ENCODE measurements around the gene MGME1. TPM values are rescaled to one million over a fixed set of nuclear protein-coding genes. Genes with fewer than 3 reads are reported as not detected.

MGME1 gene
- polyA plus RNA-seq, 1 donor, result 16.5 TPM

DNA sequence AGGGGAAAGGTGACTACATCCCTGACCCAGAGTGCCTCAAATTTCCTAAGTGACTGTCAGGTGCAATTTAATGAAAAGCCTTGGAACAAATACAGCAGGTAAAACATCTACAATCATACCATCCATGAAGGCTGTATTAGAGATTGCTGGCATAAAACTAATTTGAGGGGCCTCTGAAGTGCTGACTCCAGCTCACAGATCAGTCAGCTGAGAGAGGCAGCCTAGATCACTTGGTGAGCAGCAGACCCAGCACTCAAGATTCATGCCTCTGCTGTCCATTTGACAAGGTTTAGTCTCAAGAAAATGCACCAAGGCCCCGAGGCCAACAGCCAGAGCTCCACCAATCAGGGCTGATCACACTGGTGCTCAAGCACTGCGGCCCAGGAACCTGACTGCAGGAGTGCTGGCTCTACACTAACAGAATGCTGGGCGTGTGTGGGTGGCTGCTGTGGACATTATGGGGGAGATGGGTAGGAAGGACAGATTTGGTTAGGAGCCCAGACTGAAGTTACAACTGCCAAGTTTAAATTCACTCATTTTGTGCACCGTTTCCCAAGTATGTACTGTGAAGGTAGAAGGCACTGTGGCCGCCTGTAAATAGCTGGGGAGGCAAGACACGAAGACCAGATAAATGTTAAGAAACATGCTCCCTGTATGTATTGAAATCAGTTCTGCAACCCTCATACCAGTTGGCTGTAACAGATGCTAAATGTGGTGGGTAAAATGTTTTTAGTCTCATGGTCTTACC is 28.4 kb upstream of the MGME1 start:
- no peak for DNase-seq (ENCODE audit: low read depth)

DNA sequence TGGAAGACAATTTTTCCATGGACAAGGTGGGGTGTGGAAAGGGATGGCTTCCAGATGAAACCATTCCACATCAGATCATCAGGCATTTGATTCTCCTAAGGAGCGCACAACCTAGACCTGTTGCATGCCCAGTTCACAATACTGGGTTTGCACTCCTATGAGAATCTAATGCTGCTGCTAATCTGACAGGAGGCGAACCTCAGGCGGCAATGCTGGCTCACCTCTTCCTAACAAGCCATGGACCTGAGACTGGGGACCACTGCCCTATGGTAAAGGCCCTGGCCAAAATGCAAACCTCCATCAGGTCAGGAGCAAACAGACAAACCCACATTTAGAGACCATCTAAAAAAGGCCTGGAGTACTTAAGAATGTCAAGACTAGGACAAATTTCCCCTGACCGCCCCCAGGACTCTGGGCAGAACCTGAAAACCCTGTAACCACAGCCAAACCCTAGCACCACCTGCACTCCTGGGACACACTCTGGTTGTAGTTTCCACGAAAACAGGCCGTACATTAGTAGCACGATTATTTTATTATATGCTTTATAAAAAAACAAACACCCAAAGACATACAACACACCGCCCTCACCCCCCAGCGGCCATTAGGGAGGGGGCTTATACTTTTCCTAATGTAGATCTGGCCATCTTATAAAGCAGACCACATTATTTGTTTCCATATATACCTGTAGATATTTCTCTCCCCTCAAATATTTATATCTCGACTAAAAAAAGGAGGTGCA is 27.6 kb upstream of the MGME1 start:
- DNase-seq (ENCODE audit: low read depth), result no peak

DNA sequence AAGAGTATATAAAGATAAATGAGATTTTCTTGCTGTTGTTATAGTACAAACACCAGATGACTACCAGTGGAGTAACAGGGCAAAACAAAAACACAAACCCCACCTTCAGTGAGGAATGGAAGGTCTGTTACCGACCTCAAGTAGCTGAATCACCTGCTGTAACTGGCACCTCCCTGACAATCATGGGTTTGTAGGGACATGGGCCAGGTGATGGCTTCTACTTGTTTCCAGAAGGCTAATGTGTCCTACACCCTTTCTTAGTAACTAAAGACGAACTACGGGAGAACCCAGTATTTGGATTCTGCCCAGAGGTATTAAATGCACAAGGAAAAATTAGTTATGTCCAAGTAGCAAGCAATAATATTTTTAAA is 27.0 kb upstream of the MGME1 start:
- DNase-seq (ENCODE audit: low read depth), result no peak

DNA sequence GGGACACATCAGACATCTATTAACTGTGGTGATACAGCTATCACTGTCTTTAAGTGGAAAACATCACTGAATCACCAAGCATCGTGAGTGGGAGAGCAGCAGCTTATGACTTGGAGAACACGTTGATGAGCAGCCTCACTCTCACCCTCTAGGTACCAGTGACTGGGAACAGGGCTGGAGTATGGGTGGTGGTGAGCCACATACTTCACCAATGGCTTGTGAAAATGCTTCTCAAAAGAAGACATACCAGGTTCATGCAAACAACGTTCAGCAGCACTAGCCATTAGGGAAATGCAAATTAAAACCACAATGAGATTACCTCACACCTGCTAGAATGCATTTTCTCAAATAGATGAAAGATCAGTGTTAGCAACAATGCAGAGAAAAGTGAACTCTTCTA is 25.5 kb upstream of the MGME1 start:
- no peak for DNase-seq (ENCODE audit: low read depth)

DNA sequence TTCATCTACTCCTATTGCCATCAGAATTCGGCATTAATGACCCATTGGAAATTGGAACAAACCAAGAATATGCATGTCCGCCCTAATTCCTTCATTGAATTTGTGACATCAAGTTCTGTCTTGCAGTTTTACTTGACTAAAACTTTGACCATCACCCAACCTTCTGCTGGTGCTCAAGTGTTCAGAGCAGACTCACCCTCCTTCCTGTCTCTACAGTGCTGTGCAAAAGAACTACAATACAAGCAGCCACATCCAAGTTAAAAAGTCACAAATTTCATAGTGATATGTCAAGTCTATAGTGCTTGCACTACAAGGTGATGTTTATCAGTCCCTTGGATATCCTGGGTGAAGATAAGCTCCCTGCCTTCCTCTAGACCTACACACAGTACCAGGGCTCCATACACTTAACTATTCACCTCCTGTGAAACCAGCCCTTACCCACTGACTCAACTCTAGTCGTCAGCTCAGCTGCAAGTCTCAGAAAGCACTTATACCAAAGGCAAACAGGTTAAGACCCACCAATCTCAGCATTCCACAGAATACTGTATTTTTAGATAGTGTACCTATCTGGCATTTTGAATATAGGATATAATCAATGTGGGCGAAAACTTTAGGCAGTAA is 23.9 kb upstream of the MGME1 start:
- no peak for DNase-seq (ENCODE audit: low read depth)

DNA sequence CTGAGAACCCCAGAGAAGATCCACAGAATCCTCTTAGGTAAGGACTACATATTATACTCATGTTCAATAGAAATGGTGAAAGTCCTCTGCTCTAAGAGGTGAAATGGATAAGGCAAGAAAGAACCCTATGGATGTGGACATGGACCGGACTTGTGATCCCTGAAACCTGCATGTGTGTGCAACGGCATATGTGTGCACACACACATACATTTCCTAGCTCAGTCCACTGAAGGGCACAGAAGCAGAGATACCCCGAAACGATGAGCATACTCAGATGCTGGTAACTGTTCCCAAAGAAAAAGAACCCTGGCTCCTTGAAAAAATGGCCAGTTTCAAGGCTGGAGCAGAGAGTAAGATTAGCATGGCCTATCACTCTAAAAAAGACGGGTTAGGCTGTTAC is 22.8 kb upstream of the MGME1 start:
- DNase-seq (ENCODE audit: low read depth), result no peak

DNA sequence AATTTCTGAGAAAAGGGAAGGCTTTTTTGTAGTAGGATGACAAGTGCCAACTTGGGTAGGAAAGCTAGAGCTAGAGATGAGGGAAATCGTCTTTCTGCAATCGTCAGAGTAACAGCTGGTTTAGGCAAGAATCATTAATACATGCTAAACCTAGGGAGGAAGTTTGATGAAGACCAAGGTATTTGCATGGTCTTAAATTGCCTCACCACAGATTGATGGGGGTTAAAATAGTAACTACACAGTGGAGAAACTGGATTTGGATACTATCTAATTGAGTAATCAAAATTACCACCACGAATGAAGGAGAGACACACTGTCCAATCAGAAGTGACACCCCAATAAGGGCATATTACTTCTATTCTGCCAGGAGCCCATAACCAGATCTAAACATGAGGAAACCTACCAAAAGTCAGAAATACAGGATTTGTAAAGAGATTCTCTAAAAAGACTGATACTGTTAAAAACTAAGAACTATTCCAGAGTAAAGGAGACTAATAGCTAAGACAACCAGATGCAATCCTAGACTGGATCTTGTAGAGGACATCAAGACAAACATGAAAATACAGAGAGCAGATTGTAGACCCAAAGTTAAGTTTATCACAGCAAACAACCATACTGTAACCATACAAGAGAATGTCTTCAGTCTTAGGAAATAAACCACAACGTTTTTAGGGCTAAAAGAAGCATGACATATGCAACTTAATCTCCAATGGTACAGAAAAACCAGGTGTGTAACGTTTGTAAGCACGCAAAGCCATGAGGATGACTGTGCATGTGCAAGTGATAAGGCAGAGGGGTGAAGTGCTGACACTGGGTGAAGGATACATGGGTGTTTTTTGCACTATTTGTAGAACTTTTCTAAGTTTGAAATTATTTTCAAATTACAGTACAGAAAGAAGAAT is 22.0 kb upstream of the MGME1 start:
- DNase-seq (ENCODE audit: low read depth), result no peak

DNA sequence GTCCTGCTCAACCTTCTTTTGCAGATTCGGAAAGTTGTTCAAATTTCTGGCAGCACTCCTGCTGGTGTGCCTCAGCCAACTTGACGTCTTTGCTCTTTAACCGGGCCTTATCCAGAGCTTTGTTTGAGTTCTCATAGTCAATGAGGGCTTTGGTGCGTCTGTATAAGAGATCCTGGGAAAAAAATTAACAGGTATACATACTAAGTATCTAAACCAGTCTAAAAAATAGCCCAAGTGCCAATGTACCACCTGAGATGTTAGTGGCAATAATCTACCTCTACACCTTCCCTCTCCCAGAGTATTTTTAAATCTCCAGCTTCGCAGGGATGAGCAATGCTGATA is 21.4 kb upstream of the MGME1 start:
- DNase-seq (ENCODE audit: low read depth), result no peak

DNA sequence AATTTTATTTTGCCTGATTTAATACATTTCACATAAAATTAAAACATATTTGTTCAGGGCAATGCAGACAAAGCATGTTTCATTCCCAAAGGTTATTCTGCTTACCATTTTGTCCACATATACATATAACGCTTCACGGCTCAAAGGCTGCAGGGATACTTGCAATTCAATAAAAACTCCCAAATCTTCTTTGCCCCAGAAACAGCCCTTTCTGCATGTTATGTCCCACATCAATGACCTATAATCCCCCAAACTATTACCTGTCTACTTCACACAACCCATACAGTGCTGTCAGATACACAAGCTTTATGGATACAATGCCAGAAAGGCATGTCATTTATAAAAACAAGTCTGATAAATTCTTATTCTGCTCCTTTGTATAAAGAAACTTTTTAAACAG is 20.4 kb upstream of the MGME1 start:
- DNase-seq (ENCODE audit: low read depth), result no peak

DNA sequence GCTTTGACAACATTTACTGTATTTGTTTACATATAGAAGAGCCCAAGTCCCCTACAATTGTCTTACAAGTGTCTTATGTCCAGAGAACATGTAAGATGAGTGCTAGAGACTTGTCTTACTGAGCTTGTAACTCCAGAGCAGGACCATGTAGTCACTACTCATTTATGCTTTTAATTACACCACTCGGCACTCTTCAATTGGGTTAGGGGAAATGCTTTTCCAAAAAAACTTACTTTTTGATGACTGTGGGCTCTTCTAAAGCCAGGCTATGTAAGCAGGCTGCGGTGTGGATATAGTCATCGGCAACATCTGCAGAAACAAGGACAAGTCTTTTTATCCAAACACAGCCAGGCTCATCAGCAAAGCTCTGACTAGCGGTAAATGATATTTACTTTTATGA is 18.9 kb upstream of the MGME1 start:
- no peak for DNase-seq (ENCODE audit: low read depth)

DNA sequence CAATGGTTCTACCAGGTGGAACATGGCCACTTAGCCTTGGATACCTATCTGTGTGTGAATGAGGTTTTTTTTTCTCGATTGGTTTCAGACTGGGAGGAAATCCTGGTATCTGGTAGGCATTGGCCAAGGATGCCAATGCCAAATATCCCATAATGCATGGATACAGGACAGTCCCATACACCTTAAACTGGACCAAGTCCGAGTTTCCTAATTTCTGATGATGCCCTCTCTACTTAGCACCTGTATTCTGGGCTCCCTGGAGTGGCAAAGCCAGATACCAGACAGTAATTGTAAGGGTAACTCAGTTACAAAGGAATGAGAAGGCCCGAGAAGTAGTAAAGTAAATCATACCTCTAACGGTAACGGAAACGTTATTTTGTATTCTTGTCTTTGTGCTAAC is 18.1 kb upstream of the MGME1 start:
- DNase-seq (ENCODE audit: low read depth), result no peak

DNA sequence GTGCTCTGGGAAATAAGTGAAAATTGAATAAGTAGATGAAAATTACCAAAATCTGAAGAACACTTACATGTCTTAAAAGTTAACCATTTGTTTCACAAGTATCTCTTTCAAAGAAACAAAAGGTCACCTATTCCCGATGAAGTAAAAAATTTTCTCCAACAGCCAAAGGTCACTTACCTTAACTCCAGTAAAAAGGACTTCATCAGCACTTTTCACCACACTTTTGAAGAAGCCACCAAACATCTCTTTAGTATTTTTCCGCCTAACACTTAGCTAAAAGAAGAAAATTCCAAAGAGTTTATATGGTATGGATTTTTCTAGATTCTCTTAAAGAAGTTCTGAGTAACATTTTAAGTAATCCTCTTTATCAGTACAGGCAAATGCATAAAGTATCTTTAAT is 17.5 kb upstream of the MGME1 start:
- DNase-seq (ENCODE audit: low read depth), result no peak

DNA sequence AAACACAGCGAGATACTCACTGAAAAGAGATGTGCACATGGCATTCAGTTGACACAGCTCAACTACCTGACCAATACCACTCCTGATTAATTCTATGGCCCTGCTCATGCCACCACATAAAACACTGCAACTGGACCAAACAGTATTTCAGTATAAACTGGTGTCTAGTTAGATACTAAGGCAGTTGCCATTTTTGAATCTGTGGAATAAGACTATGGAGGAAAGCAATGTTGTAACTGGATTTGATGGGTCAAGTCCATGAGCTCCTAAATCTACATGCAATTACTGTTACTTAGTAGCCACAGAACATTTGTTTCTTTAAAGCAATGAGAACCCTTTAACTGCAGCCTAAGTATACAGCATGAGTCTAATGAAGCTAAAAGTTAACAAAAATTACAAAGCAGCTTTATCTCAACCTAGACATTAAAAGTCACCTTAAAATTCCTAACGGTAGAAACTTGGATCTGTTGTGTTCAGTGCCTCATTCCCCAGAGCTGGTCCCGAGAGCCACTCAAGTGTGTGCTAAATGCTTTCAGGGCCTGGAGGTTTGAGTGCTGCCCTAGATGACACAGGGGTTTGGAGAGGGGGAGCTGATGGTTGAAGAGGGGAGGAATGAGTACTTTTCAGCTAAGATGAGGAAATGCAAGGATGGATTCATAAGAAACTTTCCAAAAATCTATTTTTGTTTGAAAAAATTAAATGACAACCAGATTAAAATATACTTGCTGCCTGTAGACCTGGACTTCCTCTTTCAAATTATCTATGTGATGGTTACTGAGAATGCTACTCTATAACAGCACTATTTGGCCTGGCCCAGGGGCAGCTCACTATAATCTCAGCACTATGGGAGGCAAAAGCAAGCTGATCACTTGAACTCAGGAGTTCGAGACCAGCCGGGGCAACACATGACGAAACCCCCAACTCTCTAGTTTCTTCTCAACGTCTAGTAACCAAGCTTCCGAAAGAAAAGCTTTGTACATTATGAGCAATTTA is 15.8 kb upstream of the MGME1 start:
- DNase-seq (ENCODE audit: low read depth), result no peak

DNA sequence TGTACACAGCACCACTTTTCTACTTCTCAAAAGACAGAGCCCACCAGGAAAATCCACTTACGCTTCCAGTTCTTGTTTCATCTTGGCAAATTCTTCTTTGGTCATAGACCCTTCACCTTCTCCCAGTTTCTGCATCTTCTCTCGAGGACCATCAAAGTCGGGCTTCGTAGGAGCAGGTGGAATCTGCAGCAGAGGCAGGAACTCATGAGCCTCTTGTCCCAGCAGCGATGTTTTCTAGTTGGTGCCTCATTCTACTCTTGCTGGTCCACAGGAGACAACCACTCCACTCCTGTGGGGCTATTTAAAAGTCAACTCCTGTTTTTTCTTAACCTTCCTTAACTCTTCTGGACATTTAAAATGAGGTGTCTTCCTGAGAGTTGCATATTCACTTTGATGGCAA is 14.9 kb upstream of the MGME1 start:
- DNase-seq (ENCODE audit: low read depth), result no peak

DNA sequence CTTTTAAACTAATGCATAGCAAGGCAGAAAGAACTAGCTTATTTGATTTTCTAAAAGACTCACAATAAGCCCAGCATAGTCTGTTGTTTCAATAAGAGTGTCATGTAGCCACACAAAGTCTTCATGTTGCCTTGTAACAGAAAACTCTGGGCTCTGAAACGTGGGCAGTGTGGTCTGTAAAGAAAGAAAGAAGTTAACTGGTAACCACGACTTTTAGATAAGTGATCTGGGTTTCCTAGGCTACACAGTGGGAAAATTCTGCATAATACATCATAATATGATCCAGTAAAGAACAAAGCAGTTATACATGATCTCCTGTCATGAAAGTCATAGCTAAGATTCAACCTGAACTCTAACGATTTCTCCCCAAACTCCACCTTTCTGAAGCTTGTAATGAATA is 13.5 kb upstream of the MGME1 start:
- DNase-seq (ENCODE audit: low read depth), result no peak

DNA sequence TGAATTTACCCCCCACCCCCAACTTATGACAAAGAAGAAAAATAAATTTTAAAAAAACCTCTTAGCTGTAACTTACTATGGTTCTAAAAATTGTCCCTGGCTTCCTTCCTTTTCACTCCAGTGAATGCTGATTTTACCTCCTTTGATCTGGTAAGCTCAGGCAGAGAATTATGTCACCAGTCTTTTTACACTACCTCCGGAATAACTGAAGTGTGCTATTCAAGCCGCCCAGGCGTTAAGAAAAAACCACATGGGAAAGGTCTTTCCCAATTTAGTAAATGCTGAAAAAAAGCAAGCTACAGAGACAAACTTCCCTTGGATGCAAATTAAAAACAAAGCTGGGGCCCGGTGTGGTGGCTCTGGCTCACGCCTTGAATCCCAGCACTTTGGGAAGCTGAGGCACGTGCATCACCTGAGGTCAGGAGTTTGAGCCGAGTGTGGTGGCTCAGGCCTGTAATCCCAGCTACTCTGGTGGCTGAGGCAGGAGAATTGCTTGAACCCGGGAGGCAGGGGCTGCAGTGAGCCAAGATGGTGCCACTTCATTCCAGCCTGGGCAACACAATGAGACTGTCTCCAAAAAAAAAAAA is 12.6 kb upstream of the MGME1 start:
- no peak for DNase-seq (ENCODE audit: low read depth)

DNA sequence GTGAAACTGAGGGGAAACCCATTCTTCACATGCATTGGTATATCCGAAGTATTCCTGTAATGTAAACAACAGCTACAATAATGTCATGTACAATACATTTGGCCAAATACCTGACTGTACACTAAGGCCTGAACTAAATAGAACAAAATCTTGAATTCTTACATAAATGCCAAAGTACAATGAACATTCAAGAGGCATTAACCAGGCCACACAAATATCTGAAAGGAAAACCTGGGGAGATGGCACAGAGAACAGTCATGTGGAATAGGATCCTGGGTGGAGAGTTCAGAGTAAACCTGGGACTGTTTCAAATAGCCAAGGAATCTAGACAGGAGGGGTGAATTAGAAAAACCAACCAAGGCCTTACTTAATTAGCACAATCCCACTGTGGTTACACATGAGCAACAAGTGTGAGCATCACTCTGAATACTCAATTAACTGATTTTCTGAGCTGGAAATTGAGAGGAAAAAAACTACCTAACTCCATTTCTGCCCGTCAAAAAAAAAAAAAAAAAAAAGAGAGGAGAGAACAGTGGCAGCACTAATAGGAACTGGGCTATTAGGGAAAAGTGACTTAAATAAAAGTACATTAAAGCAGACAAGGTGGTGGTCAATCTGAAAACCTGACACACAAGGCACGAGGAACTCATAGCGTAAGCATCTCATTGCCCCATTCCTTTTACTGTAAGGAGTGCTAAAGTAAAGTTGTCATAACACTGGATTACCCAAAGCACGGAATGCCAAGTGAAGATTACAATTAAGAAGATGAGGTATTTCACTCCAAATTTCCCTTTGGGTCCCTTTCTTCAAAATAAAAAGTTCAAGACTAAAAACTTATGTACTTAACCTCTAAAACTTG is 11.1 kb upstream of the MGME1 start:
- DNase-seq (ENCODE audit: low read depth), result no peak

DNA sequence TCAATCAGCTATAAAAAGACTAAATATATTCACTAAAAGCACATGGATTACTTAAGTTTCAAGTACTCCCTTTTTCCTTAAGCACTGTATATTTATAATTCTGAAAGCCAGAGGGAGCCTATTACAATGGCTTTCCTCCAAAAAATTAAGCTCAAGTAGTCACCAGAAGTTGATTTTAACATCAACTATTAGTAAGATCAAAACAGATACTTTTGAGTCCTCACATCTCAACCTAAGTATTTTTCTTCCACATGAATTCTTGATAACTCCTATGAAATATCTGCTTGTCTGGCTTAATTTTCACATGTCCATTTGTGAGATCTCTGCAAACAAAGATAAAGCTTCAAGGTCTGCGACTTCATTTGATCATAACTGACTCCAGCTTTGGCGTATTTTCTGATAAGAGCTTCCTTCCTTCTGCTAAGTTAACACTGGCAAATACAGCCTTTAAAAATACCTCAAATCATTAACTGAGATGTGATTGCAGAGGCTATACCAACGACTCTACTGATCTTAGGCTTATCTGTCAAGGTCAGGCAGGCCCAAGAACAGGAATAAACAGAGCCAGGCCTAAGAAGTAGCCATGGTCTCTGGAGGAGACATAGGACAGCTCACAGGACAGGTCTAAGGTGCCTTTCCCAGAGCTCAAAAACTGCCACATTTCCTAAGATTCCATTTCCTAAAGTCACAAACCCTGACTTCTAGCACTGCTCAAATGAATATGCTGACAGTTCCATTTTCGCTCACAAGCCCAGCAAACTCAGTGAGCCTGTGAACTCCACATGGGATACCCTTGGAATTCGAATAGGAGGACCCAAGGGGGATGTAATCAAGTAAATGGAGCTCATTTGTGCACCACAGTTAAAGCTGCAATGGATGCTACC is 10.2 kb upstream of the MGME1 start:
- no peak for DNase-seq (ENCODE audit: low read depth)

DNA sequence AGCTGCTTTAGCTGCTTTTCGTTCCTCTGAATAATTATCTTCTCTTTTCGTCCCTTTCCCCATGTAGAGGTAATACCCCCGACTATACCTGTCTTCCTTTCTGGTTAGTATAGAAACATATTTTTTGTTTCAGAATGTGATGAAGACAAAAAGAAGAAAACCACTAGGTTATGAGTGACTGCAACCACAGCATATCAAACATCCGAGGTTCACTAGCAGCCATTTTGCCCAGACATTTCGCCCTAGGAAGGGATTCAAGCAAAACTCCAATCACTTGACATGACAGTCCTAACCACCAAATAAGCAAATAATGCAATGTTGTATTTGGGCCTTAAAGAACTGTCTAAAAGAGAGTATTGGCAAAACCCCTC is 9.6 kb upstream of the MGME1 start:
- no peak for DNase-seq (ENCODE audit: low read depth)

Measured in forelimb muscle (tissue), 1 donor.